Measurements from ENCODE around the gene ZIK1. TPM values are rescaled to one million over a fixed set of nuclear protein-coding genes. Genes with fewer than 3 reads are reported as not detected.
A peak's percentile ranks its signal among the peaks of the same experiment; 100 is the strongest.

ZIK1 gene
- total and polyA plus RNA-seq, 3 experiments from 2014 or later, result 7.6 to 10.9 (median 9.7) TPM

- Histone ChIP-seq H3K27ac (ENCODE audit: low read depth, low read length) (peak within 1 kb of the TSS; percentile 49), H3K4me1 (ENCODE audit: insufficient read depth, low read length) (peaks cover 15% of the 10 kb centered on the region), H3K9me3 (ENCODE audit: low read length) (no peaks in the 10 kb centered on the region), H3K36me3 (ENCODE audit: insufficient read depth, low read length) (peaks cover 20% of the 10 kb centered on the region), H3K27me3 (ENCODE audit: insufficient read depth, low read length, poor library complexity, severe bottlenecking) (no peaks in the 10 kb centered on the region), H3K4me3 (ENCODE audit: low read length) (peak within 1 kb of the TSS; percentile 85)
- Mint-ChIP-seq H3K4me3 (peak within 1 kb of the TSS; percentile 90 to 98 (median 97)), H3K36me3 (peaks cover 25 to 55% (median 42%) of the 10 kb centered on the region in 3 donors), H3K27ac (peak within 1 kb of the TSS; percentile 30 to 98 (median 92)), H3K9me3 (peaks cover 19 to 62% (median 39%) of the 10 kb centered on the region in 5 donors), H3K27me3 (peaks cover 13 to 14% of the 10 kb centered on the region in 2 donors), H3K4me1 (peaks cover 34 to 40% (median 36%) of the 10 kb centered on the region in 3 donors)
- DNase-seq, result peak; percentile 78 to 90 (median 81)
- POLR2A ChIA-PET, result no interaction called here
- CTCF ChIA-PET, result no interaction called here
These were observed 24.4 kb upstream of the ZIK1 start, which contains the start of gene ZNF550 for GRCh38 chr19:57559404-57560025. Gene ZNF550, minus strand, starts transcription at chr19:57559863. Its CDS starts 181 bp downstream, at chr19:57559682.

- H3K27ac ChIP-seq (ENCODE audit: low read depth, low read length), result no peak overlapping the region
- H3K36me3 Mint-ChIP-seq, result peaks cover 20 to 53% (median 39%) of the 10 kb centered on the region in 3 donors
- H3K36me3 ChIP-seq (ENCODE audit: insufficient read depth, low read length), result peaks cover 14% of the 10 kb centered on the region
- no peaks in the 10 kb centered on the region for H3K9me3 ChIP-seq (ENCODE audit: low read length)
- peaks cover 13 to 14% of the 10 kb centered on the region in 2 donors for H3K27me3 Mint-ChIP-seq
- peaks cover 15% of the 10 kb centered on the region for H3K4me1 ChIP-seq (ENCODE audit: insufficient read depth, low read length)
- H3K27ac Mint-ChIP-seq, result peak overlapping the region in 7 of 8 donors; percentile 30 to 98 (median 92)
- ChIA-PET POLR2A (no interaction called here), CTCF (no interaction called here)
- DNase-seq, result no peak
- peaks cover 31 to 40% (median 36%) of the 10 kb centered on the region in 3 donors for H3K4me1 Mint-ChIP-seq
- H3K4me3 ChIP-seq (ENCODE audit: low read length), result peak overlapping the region; percentile 85
- peaks cover 18 to 62% (median 38%) of the 10 kb centered on the region in 5 donors for H3K9me3 Mint-ChIP-seq
- H3K27me3 ChIP-seq (ENCODE audit: insufficient read depth, low read length, poor library complexity, severe bottlenecking), result no peaks in the 10 kb centered on the region
- H3K4me3 Mint-ChIP-seq, result peak overlapping the region; percentile 90 to 98 (median 97)
These were observed 23.9 kb upstream of the ZIK1 start for GRCh38 chr19:57560049-57560491.

- Histone ChIP-seq H3K36me3 (ENCODE audit: insufficient read depth, low read length) (no peaks in the 10 kb centered on the region), H3K4me3 (ENCODE audit: low read length) (no peak overlapping the region), H3K9me3 (ENCODE audit: low read length) (peaks cover 31% of the 10 kb centered on the region), H3K27ac (ENCODE audit: low read depth, low read length) (no peak overlapping the region), H3K4me1 (ENCODE audit: insufficient read depth, low read length) (peaks cover 12% of the 10 kb centered on the region), H3K27me3 (ENCODE audit: insufficient read depth, low read length, poor library complexity, severe bottlenecking) (no peaks in the 10 kb centered on the region)
- Mint-ChIP-seq H3K27ac (no peak overlapping the region), H3K27me3 (peaks cover 14 to 16% of the 10 kb centered on the region in 2 donors), H3K9me3 (peaks cover 31 to 83% (median 72%) of the 10 kb centered on the region in 5 donors), H3K36me3 (peaks cover 4 to 28% (median 23%) of the 10 kb centered on the region in 3 donors), H3K4me3 (no peak overlapping the region), H3K4me1 (peaks cover 17 to 23% (median 23%) of the 10 kb centered on the region in 3 donors)
- no peak for DNase-seq
- ChIA-PET POLR2A (no interaction called here), CTCF (no interaction called here)
These were observed 20.4 kb upstream of the ZIK1 start for GRCh38 chr19:57563547-57563946.

GRCh38 chr19:57566396-57567265 is 17.3 kb upstream of the ZIK1 start:
- Histone ChIP-seq H3K27ac (ENCODE audit: low read depth, low read length) (no peak overlapping the region), H3K9me3 (ENCODE audit: low read length) (peaks cover 48% of the 10 kb centered on the region), H3K4me1 (ENCODE audit: insufficient read depth, low read length) (no peaks in the 10 kb centered on the region), H3K4me3 (ENCODE audit: low read length) (no peak overlapping the region), H3K36me3 (ENCODE audit: insufficient read depth, low read length) (no peaks in the 10 kb centered on the region), H3K27me3 (ENCODE audit: insufficient read depth, low read length, poor library complexity, severe bottlenecking) (no peaks in the 10 kb centered on the region)
- no peak overlapping the region for H3K4me3 Mint-ChIP-seq
- ChIA-PET POLR2A (no interaction called here), CTCF (interaction anchor here (1.1 kb wide), 1 partner anchor 89 kb away, joined by 3 read pairs; the partner anchor contains the start of gene ZNF772)
- peaks cover 29 to 96% (median 91%) of the 10 kb centered on the region in 5 donors for H3K9me3 Mint-ChIP-seq
- H3K27ac Mint-ChIP-seq, result no peak overlapping the region
- no peaks in the 10 kb centered on the region for H3K4me1 Mint-ChIP-seq
- DNase-seq, result no peak
- H3K27me3 Mint-ChIP-seq, result peaks cover 10 to 11% of the 10 kb centered on the region in 2 donors
- peaks cover 3 to 25% (median 20%) of the 10 kb centered on the region in 3 donors for H3K36me3 Mint-ChIP-seq

- no peaks in the 10 kb centered on the region for H3K4me1 ChIP-seq (ENCODE audit: insufficient read depth, low read length)
- DNase-seq, result no peak
- Mint-ChIP-seq H3K4me3 (no peak overlapping the region), H3K4me1 (peaks cover 0 to 1% (median 0%) of the 10 kb centered on the region in 3 donors), H3K9me3 (peaks cover 13 to 98% (median 96%) of the 10 kb centered on the region in 5 donors), H3K27ac (no peak overlapping the region), H3K36me3 (peaks cover 21 to 53% (median 52%) of the 10 kb centered on the region in 3 donors), H3K27me3 (peaks cover 0 to 3% of the 10 kb centered on the region in 2 donors)
- H3K27ac ChIP-seq (ENCODE audit: low read depth, low read length), result no peak overlapping the region
- POLR2A ChIA-PET, result no interaction called here
- H3K27me3 ChIP-seq (ENCODE audit: insufficient read depth, low read length, poor library complexity, severe bottlenecking), result no peaks in the 10 kb centered on the region
- H3K36me3 ChIP-seq (ENCODE audit: insufficient read depth, low read length), result peaks cover 35% of the 10 kb centered on the region
- no peak overlapping the region for H3K4me3 ChIP-seq (ENCODE audit: low read length)
- CTCF ChIA-PET, result no interaction called here
- peaks cover 86% of the 10 kb centered on the region for H3K9me3 ChIP-seq (ENCODE audit: low read length)
These were observed 13.2 kb upstream of the ZIK1 start for GRCh38 chr19:57570707-57571106.

GRCh38 chr19:57572415-57572947 is 11.5 kb upstream of the ZIK1 start:
- no peak overlapping the region for H3K4me3 Mint-ChIP-seq
- H3K27me3 Mint-ChIP-seq, result peaks cover 0 to 2% of the 10 kb centered on the region in 2 donors
- no peak for DNase-seq
- no peak overlapping the region for H3K27ac Mint-ChIP-seq
- H3K4me1 Mint-ChIP-seq, result peaks cover 11 to 13% (median 13%) of the 10 kb centered on the region in 3 donors
- Histone ChIP-seq H3K4me1 (ENCODE audit: insufficient read depth, low read length) (peaks cover 2% of the 10 kb centered on the region), H3K9me3 (ENCODE audit: low read length) (peaks cover 83% of the 10 kb centered on the region), H3K27ac (ENCODE audit: low read depth, low read length) (no peak overlapping the region), H3K36me3 (ENCODE audit: insufficient read depth, low read length) (peaks cover 47% of the 10 kb centered on the region), H3K4me3 (ENCODE audit: low read length) (no peak overlapping the region), H3K27me3 (ENCODE audit: insufficient read depth, low read length, poor library complexity, severe bottlenecking) (no peaks in the 10 kb centered on the region)
- peaks cover 37 to 66% (median 63%) of the 10 kb centered on the region in 3 donors for H3K36me3 Mint-ChIP-seq
- peaks cover 16 to 97% (median 95%) of the 10 kb centered on the region in 5 donors for H3K9me3 Mint-ChIP-seq
- ChIA-PET POLR2A (no interaction called here), CTCF (no interaction called here)

- H3K27ac ChIP-seq (ENCODE audit: low read depth, low read length), result no peak overlapping the region
- H3K27me3 ChIP-seq (ENCODE audit: insufficient read depth, low read length, poor library complexity, severe bottlenecking), result no peaks in the 10 kb centered on the region
- Mint-ChIP-seq H3K4me1 (peaks cover 24 to 29% (median 27%) of the 10 kb centered on the region in 3 donors), H3K4me3 (peak overlapping the region in 5 of 7 donors; percentile 10 to 64 (median 61)), H3K27ac (no peak overlapping the region), H3K27me3 (peaks cover 0 to 2% of the 10 kb centered on the region in 2 donors), H3K36me3 (peaks cover 43 to 77% (median 61%) of the 10 kb centered on the region in 3 donors), H3K9me3 (peaks cover 16 to 75% (median 66%) of the 10 kb centered on the region in 5 donors)
- H3K4me3 ChIP-seq (ENCODE audit: low read length), result no peak overlapping the region
- H3K9me3 ChIP-seq (ENCODE audit: low read length), result peaks cover 60% of the 10 kb centered on the region
- H3K36me3 ChIP-seq (ENCODE audit: insufficient read depth, low read length), result peaks cover 47% of the 10 kb centered on the region
- ChIA-PET CTCF (no interaction called here), POLR2A (no interaction called here)
- peaks cover 17% of the 10 kb centered on the region for H3K4me1 ChIP-seq (ENCODE audit: insufficient read depth, low read length)
- no peak for DNase-seq
These were observed 7.3 kb upstream of the ZIK1 start for GRCh38 chr19:57576661-57577060.

All from CD8-positive, alpha-beta memory T cell (primary cell).